ENCODE measurements around the gene DDX28.

The DDX28 gene, protein sequence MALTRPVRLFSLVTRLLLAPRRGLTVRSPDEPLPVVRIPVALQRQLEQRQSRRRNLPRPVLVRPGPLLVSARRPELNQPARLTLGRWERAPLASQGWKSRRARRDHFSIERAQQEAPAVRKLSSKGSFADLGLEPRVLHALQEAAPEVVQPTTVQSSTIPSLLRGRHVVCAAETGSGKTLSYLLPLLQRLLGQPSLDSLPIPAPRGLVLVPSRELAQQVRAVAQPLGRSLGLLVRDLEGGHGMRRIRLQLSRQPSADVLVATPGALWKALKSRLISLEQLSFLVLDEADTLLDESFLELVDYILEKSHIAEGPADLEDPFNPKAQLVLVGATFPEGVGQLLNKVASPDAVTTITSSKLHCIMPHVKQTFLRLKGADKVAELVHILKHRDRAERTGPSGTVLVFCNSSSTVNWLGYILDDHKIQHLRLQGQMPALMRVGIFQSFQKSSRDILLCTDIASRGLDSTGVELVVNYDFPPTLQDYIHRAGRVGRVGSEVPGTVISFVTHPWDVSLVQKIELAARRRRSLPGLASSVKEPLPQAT

DNA sequence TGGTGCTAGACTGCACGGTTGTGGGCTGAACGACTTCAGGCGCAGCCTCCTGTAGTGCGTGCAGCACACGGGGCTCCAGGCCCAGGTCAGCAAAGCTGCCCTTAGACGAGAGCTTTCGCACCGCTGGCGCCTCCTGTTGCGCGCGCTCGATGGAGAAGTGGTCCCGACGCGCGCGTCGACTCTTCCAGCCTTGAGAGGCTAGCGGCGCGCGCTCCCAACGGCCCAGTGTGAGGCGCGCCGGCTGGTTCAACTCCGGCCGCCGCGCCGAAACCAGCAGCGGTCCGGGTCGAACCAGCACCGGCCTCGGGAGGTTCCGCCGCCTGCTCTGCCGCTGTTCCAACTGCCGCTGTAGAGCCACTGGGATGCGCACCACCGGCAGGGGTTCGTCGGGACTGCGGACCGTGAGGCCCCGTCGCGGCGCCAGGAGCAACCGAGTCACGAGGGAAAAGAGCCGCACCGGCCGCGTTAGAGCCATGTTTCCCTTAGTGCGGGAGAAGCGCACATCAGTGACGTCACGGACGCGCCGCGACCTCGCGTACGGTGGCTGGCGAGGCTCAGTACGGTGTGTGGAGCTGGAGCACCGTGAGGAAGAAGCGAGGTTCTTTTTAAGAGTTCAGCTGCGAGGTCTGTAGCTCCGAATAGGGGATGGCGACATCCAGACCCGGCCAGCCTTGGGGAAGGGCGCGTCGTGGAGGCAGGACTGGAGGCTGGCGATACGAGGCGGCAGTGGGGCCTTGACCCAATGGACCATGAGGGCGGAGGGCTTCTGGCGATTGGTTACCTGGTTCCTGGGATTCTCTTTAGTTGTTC is at the start of gene DDX28, which contains the start of gene DUS2:
TSS of gene DDX28 (minus strand) at position 505 of the 810 bp plus-strand sequence. CDS start at position 475, 30 bp downstream.
TSS of gene DUS2 (plus strand) at position 557 of the 810 bp plus-strand sequence. CDS start 14,740 bp downstream, outside the sequence.
- DNase-seq (ENCODE audit: low spot score): peak; percentile 92

DNA sequence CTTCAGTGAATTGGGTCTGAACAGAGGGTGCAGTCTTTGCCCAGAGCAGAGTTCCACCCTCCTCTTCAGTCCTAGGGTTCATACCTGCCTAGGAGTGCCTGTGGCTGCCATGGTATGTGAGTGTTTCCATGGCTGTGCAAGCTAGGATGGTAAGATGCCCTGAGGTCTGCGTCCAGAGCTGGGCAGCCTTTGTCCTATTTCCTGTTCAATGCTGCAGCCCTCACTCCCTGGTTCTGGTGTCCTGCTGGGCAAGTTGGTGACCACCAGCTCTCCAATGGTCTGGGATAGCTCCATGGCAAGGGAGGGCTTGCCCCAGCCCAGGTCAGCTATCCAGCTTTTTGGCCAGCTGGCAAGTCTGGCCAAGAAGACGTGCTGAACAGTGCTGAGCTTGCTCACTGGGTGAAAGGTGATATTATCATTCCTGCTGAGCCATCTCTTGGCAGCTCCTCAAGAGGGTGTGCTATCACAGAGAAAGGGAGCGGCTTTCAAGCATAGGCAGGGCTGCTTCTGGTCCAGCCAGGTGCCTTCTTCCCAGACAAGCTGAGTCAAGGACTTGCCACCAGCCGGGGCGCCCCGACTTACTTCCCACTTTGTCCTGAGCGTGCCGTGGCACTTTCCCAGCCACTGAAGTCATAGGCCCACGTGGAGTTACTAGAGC is 49.1 kb upstream of the DDX28 start:
- DNase-seq (ENCODE audit: low spot score): peak; percentile 55

- no peak for DNase-seq (ENCODE audit: low spot score)
Measured at GRCh38 chr16:68071518-68071901, 48.5 kb upstream of the DDX28 start.

- DNase-seq (ENCODE audit: low spot score): no peak
Measured at GRCh38 chr16:68070806-68071517, 47.9 kb upstream of the DDX28 start.

DNA sequence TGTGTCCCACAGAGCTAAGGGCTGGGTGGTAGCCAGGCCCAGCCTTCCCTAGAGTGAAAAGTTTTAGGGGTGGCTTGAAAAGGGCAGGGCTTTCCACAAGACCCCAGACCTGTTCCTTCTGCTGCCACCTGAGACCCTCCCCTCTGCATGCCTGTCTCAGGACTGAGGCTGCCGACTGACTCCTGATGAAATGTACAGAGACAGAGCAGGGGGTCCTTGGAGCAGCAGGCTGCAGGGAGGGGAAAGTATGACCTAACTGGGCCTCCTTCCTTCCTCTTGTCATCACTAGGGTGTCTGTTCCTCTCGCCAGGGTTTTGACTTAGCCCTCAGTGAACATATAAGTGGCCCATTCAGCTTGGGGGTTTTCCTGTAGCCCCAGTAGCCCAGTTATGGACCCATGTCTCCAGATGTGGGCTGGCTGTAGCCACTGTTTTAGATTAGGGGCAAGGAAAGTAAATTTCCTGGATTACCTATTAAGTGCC is 47.3 kb upstream of the DDX28 start:
- DNase-seq (ENCODE audit: low spot score): no peak

DNA sequence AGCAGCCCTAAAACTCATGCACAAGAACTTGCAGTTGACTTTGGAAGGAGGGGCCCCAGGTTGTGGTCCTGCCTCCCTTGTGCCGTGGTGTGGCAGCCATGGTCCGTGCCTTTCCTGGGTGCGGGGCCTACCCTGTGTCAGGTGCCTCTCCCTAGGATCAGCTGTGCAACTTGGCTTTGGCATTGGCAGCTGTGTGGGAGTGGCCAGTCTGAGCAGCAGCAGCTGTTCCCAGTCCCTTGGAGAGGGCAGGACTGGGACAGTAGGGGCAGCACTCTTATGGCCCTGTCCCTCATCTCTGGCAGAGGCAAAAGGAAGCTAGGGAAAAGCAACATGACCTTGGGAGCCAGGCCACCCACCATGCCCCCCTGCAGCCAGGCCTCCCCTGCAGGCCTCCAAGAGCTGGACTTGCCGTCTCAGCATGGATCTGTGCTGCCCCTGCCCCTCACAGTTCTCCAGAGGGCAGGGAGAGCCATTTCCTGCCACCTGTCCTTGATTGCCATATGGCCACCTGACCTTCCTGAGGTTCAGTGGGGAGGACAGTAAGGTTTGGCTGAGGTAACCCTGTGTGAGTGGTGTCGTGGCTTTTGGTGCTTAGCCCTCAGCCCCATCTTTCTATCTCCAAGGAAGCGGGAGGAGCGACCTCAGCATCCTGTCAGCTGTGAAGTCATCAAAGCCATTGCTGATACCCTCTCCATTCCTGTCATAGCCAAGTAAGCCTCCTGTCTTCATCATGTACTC is 46.6 kb upstream of the DDX28 start:
- no peak for DNase-seq (ENCODE audit: low spot score)

GRCh38 chr16:68068926-68069325 is 45.9 kb upstream of the DDX28 start:
- DNase-seq (ENCODE audit: low spot score): no peak

GRCh38 chr16:68066763-68067162 is 43.7 kb upstream of the DDX28 start:
- DNase-seq (ENCODE audit: low spot score): no peak

DNA sequence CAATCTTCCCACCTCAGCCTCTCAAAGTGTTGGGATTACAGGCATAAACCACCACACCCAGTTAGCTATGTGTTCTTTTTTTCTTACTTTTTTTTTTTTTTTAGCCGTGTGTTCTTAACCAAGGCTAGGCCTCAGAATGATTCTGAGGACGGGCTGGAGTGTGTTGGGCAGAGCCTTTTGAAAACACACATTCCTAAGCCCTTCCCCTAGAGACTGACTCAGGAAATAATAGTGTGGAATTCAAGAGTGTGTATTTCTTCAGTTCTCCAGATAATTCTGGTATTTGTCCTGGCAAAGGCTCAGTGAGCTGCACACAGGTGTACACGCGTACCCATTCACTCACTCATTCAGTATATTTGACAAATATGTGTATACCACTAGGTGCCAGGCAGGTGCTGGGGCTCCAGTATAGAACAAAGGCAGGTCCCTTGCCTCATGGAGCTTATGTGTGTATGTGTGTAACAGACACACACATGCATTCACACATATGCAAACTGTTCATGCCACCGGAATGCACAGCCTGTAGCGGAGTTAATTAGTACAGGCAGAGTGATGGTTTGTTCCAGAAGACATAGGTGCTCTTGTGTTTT is 42.8 kb upstream of the DDX28 start:
- peak; percentile 64 for DNase-seq (ENCODE audit: low spot score)

DNA sequence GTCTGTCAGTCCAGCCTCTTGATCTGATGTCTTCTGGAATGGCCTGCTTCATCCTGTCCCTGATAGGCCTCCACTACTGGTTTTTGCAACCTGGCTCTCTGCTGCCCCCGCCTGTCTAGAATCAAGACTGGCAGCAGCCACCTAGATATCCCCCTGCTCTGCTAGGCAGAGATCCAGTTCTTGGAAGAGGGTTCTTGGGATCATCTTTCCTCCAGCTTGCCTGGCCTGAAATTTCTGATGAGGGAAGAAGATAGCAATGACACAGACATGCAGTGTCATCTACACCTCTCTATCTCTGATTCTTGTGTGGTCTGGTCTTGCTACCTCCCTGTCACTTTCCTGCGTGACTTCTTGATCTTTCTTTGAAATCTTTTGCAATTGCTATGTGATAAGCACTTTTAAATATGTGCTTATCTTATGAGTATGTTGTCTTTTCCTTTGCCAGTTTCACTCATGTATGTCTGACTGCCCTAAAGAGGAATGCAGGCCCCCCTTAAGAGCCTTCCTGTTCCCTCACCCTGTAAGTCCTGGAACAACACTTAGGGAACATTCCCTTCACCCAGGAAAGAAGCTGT is 41.8 kb upstream of the DDX28 start:
- DNase-seq (ENCODE audit: low spot score): peak; percentile 74

DNA sequence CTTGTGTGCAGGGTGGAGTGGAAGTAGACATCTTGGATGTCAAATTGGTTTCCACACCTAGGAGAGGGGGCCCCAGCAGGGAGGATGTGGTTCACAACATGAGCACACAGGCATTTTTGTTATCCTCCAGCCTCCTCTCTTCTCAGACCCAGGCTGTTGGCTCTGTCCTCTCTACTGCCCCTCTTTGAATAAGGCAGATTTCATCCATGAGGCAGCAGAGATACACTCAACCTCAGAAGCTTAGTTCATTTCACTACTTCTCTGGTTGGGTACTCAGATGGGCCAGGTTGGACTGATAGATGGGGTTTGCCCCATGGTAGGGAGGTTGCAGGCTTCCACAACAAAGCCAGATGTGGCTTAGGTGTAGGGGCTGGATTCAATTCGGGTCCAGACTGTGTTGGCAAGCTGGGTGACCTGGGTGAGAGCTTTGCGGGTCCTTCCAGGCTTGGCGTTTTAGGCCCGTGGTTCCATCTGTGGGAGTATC is 39.9 kb upstream of the DDX28 start:
- DNase-seq (ENCODE audit: low spot score): no peak

GRCh38 chr16:68061396-68061795 is 38.4 kb upstream of the DDX28 start:
- DNase-seq (ENCODE audit: low spot score): no peak

DNA sequence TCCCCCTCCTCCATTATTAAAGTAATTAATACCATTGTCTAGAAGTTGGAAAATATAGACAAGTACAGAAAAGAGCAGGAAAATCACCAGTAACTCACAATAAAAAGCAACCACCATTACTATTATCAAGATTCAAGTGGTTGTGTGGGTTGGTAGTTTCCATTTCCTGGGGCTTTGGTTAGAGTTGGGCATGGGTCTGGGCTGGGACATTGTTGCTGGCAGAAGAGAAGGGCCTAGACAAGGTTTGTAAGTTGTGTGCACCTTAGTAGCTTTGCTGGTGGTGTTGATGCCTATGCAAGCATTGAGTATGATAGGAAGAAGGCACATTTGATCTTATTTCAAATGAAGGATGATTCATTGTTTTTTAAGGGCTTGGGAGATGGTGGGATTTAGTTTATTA is 36.8 kb upstream of the DDX28 start:
- DNase-seq (ENCODE audit: low spot score): no peak

DNA sequence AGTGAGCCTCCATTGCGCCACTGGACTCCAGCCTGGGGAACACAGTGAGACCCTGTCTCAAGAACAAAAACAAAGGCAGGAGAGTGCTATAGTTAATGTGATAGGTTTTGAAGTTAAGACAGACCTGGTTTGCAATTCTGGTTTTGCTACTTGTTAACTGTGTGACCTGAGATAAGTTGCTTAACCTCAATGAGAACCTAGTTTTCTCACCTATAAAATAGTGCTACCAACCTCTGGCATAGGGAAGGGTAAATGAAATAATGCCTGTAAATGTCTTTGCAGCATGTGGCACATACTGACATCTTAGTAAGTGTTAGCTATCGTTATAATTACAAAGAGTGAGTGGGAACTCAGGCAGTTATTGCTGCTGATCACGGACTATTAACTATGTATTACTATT is 32.4 kb upstream of the DDX28 start:
- DNase-seq (ENCODE audit: low spot score): no peak

DNA sequence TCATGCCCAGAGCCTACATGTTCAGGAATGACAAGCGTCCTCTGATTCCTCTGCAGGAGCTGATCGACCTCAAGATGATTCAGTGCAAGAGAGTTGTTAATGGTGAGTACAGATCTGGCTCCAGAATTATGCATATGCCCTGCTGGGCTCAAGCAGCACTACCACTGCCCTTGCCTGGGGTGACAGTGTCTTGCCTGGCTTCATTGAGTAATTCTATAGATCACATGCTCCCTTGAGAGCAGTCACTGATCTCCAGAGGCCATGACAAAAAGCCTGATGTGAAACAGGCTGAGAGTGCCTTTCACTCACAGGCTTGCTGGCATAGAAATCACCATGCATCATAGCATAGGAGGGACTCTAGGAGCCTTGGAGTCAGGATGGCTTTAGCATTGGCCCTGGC is 26.4 kb upstream of the DDX28 start:
- DNase-seq (ENCODE audit: low spot score): no peak

DNA sequence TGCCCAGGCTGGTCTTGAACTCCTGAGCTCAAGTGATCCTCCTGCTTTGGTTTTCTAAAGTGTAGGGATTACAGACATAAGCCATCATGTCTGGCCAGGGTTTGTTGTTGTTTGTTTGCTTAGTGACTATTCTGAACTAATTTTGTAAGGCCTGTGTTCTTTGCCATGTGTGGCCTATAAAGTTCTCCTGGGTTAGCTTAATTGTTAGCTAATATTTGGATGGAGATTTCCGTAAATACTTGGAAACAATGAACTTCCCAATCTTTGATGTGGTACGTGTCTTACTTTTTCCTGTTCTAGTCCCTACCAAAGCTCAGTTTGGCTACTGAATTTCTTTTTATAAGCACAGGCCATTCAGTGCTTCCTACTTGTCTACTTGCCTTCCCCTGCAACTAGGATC is 25.0 kb upstream of the DDX28 start:
- no peak for DNase-seq (ENCODE audit: low spot score)

GRCh38 chr16:68046106-68046505 is 23.1 kb upstream of the DDX28 start:
- DNase-seq (ENCODE audit: low spot score): no peak

DNA sequence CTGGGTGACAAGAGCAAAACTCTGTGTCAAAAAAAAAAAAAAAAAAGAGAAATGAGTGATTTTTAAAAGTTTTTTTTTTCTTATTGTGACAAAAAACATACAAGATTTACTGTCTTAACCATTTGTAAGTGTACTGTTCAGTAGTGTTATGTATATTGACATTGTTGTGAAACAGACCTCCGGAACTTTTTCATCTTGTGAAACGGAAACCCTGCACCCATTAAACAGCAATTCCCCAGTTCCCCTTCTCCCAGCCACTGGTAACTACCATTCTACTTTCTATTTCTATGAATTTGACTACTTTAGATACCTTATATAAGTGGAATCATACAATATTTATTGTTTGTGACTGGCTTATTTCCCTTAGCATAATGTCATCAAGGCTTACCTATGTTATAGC is 18.8 kb upstream of the DDX28 start:
- DNase-seq (ENCODE audit: low spot score): no peak

- DNase-seq (ENCODE audit: low spot score): peak; percentile 81
Measured at GRCh38 chr16:68040506-68041288, 17.7 kb upstream of the DDX28 start.
